ENCODE data around the gene STK39.

Gene STK39

GRCh38 chr2:168243061-168243460 lies 4.3 kb downstream of the STK39 start:
- DNase-seq (ENCODE audit: low read depth in 2 of 2): no peak

- DNase-seq (ENCODE audit: low read depth in 2 of 2): no peak
Measured at GRCh38 chr2:168241746-168242145, 5.6 kb downstream of the STK39 start.

DNA sequence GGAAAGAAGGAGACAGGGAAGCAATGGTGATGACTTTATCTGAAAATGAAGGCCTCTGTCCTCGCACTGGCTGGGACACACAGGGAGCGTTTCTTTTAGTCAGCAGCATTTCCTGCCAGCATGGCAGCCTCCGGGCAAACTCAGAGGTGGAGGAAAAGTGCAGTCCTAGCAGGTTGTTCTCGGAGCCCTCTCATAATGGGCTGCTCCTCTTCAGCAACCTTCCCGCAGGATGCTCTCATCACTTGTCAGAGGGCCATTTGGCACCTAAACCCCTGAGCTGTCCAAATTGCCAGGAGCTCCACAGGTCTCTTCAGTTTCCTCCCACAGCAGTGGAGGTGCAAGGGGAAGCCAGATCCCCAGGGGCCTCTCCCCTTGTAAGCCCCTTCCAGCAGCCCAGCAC lies 6.2 kb downstream of the STK39 start:
- no peak for DNase-seq (ENCODE audit: low read depth in 2 of 2)

DNA sequence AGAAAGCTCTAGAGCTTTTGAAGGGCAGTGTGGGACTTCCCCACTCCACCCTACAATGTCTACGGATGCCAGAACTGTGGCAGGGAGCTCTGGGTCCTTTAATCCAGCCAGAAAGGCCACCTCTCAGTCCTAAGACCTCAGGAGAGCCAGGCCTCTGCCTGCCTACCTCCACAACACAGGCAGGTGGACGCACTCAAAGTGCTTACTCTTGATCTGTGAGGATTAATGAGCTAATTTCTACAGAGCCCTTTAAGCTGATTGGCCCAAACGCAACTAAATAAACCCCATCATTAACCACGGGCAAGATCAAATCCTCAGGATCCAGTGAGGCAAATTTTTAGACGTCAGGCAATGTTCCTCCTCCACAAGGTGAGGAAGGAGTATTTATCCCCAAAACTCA lies 8.1 kb downstream of the STK39 start:
- no peak for DNase-seq (ENCODE audit: low read depth in 2 of 2)

- DNase-seq (ENCODE audit: low read depth in 2 of 2): no peak
Measured at GRCh38 chr2:168237741-168238140, 9.7 kb downstream of the STK39 start.

GRCh38 chr2:168234407-168235085 lies 12.8 kb downstream of the STK39 start:
- DNase-seq (ENCODE audit: low read depth in 2 of 2): no peak

GRCh38 chr2:168233726-168234406 lies 13.5 kb downstream of the STK39 start:
- no peak for DNase-seq (ENCODE audit: low read depth in 2 of 2)

DNA sequence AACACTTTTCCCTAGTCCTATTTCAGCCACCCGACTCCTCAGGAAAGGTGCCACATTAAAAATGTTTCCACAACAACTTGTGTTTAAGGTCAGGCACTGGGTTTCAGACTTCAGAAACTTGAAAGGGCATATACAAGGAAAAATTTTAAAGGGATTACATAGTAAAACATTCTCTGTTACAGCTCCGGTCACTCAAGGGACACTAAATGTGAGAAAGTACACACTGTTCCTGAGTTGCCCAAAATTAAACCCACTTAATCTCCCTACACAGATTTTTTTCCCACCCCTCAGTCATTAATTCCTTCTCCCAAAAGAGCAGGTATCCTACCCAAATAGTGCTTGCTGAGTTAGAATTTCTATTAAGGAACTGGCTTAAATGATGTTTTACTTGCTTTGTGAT lies 14.2 kb downstream of the STK39 start:
- no peak for DNase-seq (ENCODE audit: low read depth in 2 of 2)

- no peak for DNase-seq (ENCODE audit: low read depth in 2 of 2)
Measured at GRCh38 chr2:168231609-168232241, 15.7 kb downstream of the STK39 start.

DNA sequence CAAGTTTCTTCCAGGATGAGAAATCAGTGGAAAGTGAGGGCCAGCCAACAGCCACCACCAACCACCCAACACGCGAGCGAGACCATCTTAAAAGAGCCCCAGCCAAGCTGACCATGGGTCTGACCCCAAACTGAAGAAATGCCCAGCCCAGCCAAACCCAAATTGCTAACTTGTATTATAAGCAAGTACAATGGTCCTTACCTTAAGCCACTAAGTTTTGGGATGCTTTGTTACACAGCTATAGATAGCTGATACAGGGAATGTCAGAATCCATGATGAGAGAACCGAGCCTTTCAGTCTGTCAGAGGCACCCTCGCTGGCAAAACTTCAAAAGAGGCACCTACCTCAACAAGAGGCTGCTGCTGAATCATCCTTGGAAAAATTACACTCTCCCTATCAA lies 17.0 kb downstream of the STK39 start:
- DNase-seq (ENCODE audit: low read depth in 2 of 2): no peak

DNA sequence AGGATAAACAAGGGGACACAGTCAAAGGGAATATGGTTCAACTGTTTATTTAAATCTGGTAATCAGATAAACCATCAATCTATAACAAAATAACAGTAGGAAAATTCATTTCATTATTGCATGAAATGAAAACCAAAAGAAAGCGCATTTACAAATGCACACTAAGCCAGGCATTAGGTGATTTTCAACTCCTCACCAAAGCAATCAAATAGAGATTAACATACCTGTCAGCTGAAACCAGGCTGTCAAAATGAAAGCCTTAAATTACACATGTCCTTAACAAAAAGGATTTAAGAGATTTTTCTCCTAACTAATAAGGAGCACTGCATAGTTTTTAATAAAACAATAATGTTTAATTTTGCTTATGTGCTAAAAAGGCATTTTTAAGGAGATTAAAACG lies 23.0 kb downstream of the STK39 start:
- no peak for DNase-seq (ENCODE audit: low read depth in 2 of 2)

DNA sequence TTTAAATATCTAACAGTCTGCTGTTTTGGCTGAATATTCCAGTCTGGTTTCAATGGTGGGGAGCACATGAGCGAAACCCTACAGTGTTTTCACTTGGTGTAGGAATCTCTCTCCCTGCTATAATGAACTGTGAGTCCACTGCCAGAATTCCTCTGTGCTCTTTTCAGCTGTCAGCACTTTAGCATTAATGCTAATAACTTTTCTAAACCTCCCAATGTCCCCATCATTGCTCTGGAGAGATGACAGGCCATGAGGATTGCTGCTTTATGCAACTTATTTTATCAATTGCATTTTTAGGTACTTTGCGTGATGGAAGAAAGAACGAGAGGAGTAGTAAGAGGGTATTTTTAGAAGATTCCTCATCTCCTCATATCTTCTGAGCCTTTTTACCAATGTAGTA lies 25.3 kb downstream of the STK39 start:
- DNase-seq (ENCODE audit: low read depth in 2 of 2): no peak

GRCh38 chr2:168220965-168221819 lies 26.2 kb downstream of the STK39 start:
- DNase-seq (ENCODE audit: low read depth in 2 of 2): no peak

GRCh38 chr2:168217920-168218319 lies 29.5 kb downstream of the STK39 start:
- no peak for DNase-seq (ENCODE audit: low read depth in 2 of 2)

DNA sequence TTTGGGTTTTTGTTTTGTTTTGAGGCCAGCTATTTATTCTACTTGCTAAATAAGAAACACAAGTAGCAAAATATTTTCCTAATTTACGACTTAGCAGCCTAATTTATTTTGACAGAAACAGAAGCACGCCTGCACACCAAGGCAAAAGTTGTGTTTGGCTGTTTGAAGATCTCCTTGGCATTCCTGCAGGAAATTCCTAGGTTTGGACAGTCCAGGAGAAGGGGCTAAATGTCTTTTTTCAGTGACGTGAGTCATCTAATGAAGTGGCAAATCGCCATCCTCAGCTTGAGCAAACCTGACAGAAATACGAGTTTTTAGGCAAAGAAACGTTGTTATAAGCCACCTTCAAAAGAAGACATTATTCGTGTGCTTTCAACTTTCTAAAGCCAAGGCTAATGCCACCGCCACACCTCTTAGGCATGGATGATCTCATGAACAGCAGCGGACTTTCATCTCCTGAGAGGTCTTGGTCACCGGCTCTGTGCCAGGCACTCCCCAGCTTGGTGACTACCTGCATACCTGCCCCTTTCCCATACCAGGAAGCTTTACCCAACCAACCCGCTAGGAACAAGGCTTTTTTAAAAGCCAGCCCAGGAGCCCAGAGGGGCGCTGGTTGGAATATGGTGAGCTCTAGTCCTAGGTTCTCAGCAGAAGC lies 30.9 kb downstream of the STK39 start:
- DNase-seq (ENCODE audit: low read depth in 2 of 2): no peak

GRCh38 chr2:168215813-168216212 lies 31.6 kb downstream of the STK39 start:
- DNase-seq (ENCODE audit: low read depth in 2 of 2): no peak

- no peak for DNase-seq (ENCODE audit: low read depth in 2 of 2)
Measured at GRCh38 chr2:168212866-168213265, 34.5 kb downstream of the STK39 start.

GRCh38 chr2:168212167-168212566 lies 35.2 kb downstream of the STK39 start:
- DNase-seq (ENCODE audit: low read depth in 2 of 2): no peak

DNA sequence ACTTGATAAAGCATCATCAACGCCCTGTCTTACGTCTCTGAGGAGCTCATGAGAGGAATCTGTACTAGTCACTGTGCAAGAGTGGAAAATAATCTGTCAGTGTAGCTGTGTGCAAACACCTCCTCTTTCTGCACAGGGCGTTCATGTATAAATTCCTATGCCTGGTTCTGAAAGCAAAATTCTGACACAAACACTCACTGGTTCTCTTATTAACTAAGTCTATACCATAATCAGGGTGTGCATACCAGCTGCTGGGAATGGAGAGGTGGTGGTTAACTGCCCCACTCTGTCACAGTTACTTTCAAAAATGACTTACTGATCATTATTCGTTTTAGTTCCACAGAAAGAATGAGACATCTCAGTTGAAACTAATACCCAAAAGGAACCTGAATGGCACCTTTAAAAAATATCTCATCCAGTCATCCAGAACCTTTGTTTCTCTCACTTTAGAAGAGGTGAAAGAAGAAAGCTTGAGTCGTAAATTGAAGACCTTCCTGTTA lies 35.7 kb downstream of the STK39 start:
- no peak for DNase-seq (ENCODE audit: low read depth in 2 of 2)

DNA sequence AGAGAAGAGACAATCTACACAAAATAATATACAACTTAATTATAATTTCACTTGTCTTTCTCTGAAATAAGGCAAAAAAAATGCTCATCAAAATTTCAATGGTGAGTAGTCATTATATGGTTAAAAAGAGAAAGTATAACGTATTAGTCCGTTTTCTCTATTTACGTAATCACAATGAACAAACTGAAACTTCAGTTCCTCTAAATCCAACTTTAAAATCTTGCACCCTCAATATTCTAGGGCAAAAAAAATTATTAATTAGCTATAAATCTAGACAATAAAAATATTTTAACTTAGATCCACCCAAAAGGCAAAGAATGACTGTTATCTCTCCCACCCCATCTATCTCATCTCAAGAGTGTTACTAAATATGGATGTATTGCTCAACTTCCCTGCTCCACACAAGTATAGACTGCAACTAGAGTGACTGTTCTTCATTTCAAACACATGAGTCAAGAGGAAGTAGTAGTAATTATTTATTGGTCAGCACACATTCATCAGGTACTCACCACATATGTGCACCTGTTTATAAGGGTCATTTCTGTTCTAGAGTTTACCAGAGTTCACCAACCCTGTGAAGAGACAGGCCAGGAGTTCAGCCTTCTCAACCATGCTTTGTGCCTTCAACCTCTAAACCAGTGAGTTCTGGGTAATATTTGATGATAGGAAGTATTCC lies 36.4 kb downstream of the STK39 start:
- DNase-seq (ENCODE audit: low read depth in 2 of 2): no peak
